Measurements from ENCODE around the gene BORCS5. TPM values are rescaled to one million over a fixed set of nuclear protein-coding genes. Genes with fewer than 3 reads are reported as not detected.
"Not testable (repeated sequence)": the region's sequence is repeated elsewhere in the genome, so short reads cannot be mapped to it uniquely, and the experiment has no call there.

The BORCS5 gene
- total RNA-seq, 1 experiment from 2014 or later: 7.5 TPM

DNA sequence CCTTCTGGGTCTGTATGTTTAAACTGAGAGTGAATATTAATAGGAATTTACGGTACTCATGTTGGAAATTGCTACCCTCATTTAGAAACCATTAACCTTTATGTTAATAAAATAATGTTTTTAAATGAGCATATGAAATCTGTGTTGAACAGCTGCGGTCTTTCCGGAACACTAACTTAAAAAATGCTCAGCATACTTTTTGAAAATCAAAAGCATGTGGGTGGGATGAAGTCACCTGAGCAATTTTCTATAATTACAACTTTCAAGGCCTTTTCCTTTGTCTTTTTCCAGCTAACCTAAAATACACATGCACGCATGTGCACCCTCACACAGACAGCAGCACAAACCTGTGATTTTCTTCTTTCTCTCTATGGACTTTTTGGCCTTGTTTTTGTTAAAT lies 39.8 kb downstream of the BORCS5 start:
- no peaks in the 10 kb centered on the region for H3K36me3 ChIP-seq (replicated peaks; ENCODE audit: control insufficient read depth, insufficient read depth, low read length)
- H3K27me3 ChIP-seq (ENCODE audit: control insufficient read depth, insufficient read depth, low read length): no peaks in the 10 kb centered on the region
- DNase-seq: no peak
- no peak overlapping the region for H3K4me3 ChIP-seq (ENCODE audit: insufficient read depth, low read depth, low read length)

DNA sequence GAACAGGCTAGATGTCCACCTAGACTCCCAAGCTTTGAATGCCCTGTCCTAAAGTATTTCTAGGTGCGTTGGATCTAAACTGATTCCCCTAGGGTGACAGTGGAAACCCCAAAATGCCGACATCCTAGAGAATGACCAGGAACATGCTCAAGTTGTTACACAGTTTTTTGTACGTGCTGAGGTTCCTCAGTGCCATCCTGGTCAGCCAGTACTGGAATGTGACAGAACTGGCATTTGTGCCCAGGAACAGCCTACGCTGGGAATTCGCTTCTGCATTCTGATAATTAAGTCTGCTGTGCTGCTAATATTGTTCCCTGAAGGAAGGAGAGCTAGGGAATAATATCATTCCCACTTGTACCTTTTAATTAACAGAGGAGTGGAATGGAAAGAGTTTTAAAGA lies 40.3 kb downstream of the BORCS5 start:
- Histone ChIP-seq H3K27me3 (ENCODE audit: control insufficient read depth, insufficient read depth, low read length) (no peaks in the 10 kb centered on the region), H3K4me3 (ENCODE audit: insufficient read depth, low read depth, low read length) (no peak overlapping the region), H3K36me3 (replicated peaks; ENCODE audit: control insufficient read depth, insufficient read depth, low read length) (no peaks in the 10 kb centered on the region)
- DNase-seq: no peak

DNA sequence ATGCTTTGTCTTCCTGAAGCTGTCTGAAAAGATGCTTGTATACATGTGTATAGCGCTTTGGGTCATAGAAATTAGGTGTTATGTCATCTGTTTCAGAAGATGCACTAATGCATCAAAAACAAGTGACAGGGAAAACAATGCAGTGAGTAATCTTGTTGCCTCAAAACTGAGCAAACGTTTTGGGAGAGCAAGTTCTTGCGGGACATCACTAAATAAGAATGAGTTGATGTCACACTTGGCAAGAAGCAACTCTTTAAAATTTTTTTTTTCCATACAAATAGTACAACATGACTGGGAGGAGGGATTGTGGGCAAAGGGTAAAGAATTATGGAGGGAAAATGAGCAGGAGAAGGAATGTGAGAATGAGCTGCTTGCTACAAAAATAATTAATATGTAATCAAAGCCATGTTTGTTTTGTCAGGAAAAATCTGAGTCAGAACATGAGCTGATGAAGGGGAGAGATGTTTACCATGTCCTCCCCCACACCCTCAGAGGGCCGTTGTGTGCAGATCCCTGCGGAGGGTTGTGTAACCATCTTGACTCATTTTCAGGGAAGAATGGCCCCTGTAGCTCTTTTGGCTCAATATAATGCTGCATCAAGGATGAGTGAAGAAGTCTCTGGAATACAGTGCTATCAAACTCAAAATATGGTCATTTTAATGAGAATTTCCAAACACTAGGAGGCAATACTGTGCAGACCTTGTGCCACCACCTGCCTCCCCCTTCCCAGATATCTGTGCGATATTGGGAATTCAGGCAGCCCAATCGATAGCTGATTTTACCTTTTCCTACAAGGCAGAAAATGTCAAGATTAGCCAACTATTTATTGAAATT lies 41.4 kb downstream of the BORCS5 start:
- Histone ChIP-seq H3K27me3 (ENCODE audit: control insufficient read depth, insufficient read depth, low read length) (no peaks in the 10 kb centered on the region), H3K36me3 (replicated peaks; ENCODE audit: control insufficient read depth, insufficient read depth, low read length) (no peaks in the 10 kb centered on the region), H3K4me3 (ENCODE audit: insufficient read depth, low read depth, low read length) (no peak overlapping the region)
- DNase-seq: no peak

DNA sequence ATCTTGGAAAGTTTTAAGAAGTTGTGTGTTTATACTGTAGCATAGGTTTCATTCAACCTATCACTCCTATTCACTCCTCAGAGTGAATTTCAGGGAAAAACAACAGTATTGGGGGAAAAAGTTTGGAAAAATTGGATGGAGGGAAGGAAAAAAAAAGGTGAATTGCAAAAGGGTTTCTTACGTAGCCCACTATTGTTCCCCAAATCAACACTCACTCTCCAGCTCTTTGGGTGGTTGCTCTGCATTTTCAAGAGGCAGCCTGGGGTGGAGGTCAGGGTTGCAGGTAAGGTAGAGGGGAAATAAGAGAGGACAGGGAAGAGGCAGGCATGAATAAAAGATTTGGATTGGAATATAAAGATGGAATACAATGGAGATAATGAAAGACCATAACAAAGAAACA lies 42.3 kb downstream of the BORCS5 start:
- H3K36me3 ChIP-seq (replicated peaks; ENCODE audit: control insufficient read depth, insufficient read depth, low read length): no peaks in the 10 kb centered on the region
- no peak overlapping the region for H3K4me3 ChIP-seq (ENCODE audit: insufficient read depth, low read depth, low read length)
- DNase-seq: peak; percentile 39
- H3K27me3 ChIP-seq (ENCODE audit: control insufficient read depth, insufficient read depth, low read length): no peaks in the 10 kb centered on the region

DNA sequence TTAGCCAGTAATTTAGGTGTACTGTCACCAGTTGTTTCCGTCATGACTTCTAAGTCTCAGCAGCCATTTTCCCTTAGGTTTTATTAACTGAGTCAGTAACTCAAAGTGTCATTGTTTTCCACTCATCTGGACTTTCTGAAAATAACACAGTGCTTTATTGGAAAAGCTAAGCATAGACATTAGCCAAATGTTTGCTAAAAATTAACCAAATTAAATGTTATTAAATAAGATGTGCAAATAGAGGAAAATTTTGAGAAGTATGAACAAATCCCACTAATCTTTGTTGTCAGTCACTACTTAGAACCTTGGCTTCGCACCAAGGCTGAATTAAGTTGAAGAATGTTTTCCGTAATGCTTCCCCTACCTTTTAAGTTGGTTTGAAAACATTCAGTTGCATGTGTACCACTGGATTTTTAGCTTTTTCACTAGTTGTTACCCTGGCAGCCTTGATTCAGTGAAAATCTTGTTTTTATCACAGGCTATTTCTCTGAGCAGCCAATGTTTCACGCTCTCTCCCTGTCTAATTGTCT lies 43.0 kb downstream of the BORCS5 start:
- no peaks in the 10 kb centered on the region for H3K36me3 ChIP-seq (replicated peaks; ENCODE audit: control insufficient read depth, insufficient read depth, low read length)
- DNase-seq: no peak
- no peaks in the 10 kb centered on the region for H3K27me3 ChIP-seq (ENCODE audit: control insufficient read depth, insufficient read depth, low read length)
- no peak overlapping the region for H3K4me3 ChIP-seq (ENCODE audit: insufficient read depth, low read depth, low read length)

DNA sequence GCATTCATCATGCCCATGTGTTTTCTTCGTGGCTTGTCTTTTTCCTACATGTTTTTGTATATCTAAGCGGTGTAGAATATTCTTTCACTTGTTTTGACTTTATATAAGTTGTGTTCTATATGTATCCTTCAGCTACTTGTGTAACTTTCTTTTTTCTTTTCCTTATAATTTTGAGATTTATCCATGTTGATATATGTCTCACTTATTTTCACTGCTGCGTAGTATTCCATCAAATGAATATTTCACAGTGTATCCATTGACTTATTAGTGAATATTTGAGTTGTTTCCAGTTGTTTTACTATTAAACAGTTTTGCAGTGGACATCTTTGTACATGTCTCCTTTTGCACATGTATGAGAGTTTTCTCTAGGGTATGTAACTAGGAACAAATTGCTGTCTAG lies 43.9 kb downstream of the BORCS5 start:
- Histone ChIP-seq H3K27me3 (ENCODE audit: control insufficient read depth, insufficient read depth, low read length) (no peaks in the 10 kb centered on the region), H3K36me3 (replicated peaks; ENCODE audit: control insufficient read depth, insufficient read depth, low read length) (no peaks in the 10 kb centered on the region), H3K4me3 (ENCODE audit: insufficient read depth, low read depth, low read length) (no peak overlapping the region)
- no peak for DNase-seq

DNA sequence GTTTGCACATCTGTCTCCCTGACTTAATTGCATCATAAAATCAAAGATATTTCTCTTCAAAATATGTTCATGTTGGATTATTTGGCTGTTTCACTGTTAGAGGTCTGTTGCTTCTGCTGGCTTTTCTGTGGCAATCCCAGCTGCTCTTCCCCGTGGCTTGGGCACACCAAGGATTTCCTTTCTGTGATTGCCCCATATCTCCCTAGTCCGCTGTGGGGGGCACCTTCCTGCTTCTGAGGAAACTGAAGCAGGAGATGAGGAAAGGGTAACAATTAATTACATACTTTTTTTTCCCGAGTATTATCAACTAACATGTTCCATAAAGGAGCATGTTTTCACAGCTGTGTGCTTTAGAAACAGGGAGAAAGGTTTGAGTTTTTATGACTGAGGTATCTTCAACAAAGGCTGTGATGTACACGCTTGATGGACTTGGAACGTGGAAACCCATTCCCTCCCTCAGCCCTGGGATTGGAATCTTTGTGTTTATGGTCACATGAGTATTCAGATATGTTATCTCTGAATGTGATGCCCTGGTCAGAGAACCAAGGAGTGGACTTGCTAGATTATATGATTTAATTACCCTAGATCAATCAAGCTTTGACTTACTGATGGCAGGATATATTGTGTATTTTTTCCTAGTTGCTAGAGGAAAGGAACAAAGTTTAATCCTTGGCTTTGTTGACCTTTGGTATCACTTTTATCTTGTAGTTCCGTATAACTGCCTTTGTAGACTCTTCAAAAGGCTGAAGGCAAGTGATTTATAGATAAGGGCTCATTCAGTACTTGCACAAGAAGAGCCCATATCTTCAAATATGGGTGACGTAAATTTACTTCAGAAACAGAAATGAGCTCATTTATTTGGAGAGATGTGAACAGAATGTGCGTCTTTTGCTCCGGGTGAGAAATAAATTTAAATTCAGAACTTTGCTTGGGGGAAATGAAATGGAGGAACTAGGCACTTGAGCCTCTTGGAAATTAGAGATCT lies 46.7 kb downstream of the BORCS5 start:
- Histone ChIP-seq H3K36me3 (replicated peaks; ENCODE audit: control insufficient read depth, insufficient read depth, low read length) (no peaks in the 10 kb centered on the region), H3K4me3 (ENCODE audit: insufficient read depth, low read depth, low read length) (no peak overlapping the region), H3K27me3 (ENCODE audit: control insufficient read depth, insufficient read depth, low read length) (no peaks in the 10 kb centered on the region)
- no peak for DNase-seq

DNA sequence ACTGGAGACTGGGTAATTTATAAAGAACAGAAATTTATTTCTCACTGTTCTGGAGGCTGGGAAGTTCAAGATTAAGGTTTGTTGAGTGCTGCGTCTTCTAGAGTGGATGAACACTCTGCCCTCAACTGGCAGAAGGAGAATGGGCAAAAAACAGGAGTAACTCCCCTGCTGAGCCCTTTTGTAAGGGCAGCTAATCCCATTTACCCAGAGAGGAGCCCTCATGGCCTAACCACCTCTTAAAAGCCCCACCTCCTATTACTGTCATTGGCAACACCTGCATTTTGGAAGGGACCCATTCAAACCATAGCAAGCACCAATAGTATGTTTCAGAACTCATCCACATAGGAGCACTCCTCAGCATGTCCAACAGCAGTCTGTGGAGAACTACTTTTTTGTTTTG lies 47.4 kb downstream of the BORCS5 start:
- H3K36me3 ChIP-seq (replicated peaks; ENCODE audit: control insufficient read depth, insufficient read depth, low read length): no peaks in the 10 kb centered on the region
- DNase-seq: peak; percentile 59
- H3K27me3 ChIP-seq (ENCODE audit: control insufficient read depth, insufficient read depth, low read length): no peaks in the 10 kb centered on the region
- H3K4me3 ChIP-seq (ENCODE audit: insufficient read depth, low read depth, low read length): no peak overlapping the region

DNA sequence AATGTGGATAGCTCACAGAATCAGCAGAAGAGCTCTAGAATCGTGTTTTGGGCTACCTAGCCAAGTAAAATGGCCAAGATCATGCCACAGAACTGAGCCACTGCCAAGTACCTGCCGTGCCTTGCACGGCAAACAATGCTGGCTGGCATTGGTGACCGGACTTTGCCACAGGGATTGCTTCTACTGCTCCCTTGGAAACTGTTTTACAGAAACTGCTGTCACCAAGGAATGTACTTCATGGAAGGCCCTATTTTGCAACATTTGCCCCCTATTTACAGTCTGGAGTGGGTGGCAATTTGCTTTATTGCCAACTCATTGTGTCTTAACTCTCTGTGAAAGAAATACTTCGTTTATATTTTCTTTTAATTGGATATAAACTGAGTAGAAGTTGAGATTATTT lies 49.0 kb downstream of the BORCS5 start:
- no peak overlapping the region for H3K4me3 ChIP-seq (ENCODE audit: insufficient read depth, low read depth, low read length)
- H3K36me3 ChIP-seq (replicated peaks; ENCODE audit: control insufficient read depth, insufficient read depth, low read length): no peaks in the 10 kb centered on the region
- H3K27me3 ChIP-seq (ENCODE audit: control insufficient read depth, insufficient read depth, low read length): no peaks in the 10 kb centered on the region
- no peak for DNase-seq

DNA sequence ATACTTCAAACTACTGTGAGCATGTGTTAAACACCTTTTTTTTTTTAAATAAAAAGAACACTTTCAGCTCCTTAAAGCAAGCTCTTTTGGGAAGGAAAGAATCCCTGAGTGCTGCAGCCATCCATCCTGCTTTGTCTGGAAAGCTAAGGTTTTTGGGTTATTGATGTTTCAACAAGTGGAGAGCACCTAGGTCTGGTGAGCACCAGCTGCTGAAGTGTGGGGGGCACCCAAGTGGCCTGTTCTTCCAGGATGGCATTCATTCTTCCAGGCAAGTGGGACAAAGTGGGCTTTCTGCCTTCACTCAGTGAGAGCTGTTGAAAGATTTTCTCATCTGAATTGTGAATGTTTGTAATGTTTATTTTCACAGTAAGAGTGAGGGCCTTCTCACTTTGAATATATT lies 49.9 kb downstream of the BORCS5 start:
- Histone ChIP-seq H3K27me3 (ENCODE audit: control insufficient read depth, insufficient read depth, low read length) (no peaks in the 10 kb centered on the region), H3K4me3 (ENCODE audit: insufficient read depth, low read depth, low read length) (no peak overlapping the region), H3K36me3 (replicated peaks; ENCODE audit: control insufficient read depth, insufficient read depth, low read length) (no peaks in the 10 kb centered on the region)
- no peak for DNase-seq

DNA sequence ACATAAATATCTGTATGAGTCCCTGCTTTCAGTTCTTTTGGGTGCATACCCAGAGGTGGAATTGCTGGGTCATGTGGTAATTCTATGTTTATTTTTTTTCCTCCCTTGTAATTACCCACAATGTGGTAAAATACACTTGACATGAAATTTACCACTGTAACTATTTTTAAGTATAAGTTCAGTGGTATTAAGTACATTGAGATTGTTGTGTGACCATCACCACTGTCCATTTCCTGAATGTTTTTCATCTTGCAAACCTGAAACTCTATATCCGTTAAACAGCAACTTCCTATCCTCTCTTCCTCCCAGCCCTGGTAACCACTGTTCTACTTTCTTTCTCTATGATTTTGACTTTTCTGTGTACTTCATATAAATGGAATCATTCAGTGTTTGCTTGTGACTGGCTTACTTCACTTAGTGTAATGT lies 51.4 kb downstream of the BORCS5 start:
- DNase-seq: no peak
- no peaks in the 10 kb centered on the region for H3K27me3 ChIP-seq (ENCODE audit: control insufficient read depth, insufficient read depth, low read length)

DNA sequence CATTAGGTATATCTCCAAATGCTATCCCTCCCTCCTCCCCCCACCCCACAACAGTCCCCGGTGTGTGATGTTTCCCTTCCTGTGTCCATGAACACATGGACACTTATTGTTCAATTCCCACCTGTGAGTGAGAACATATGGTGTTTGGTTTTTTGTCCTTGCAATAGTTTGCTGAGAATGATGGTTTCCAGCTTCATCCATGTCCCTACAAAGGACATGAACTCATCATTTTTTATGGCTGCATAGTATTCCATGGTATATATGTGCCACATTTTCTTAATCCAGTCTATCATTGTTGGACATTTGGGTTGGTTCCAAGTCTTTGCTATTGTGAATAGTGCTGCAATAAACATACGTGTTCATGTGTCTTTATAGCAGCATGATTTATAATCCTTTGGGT lies 52.5 kb downstream of the BORCS5 start:
- H3K36me3 ChIP-seq (replicated peaks; ENCODE audit: control insufficient read depth, insufficient read depth, low read length); DNase-seq: not testable (repeated sequence)

More for the DNA sequence above, 51.4 kb downstream of the BORCS5 start:
- H3K36me3 ChIP-seq (replicated peaks; ENCODE audit: control insufficient read depth, insufficient read depth, low read length): no peaks in the 10 kb centered on the region
- no peak overlapping the region for H3K4me3 ChIP-seq (ENCODE audit: insufficient read depth, low read depth, low read length)

DNA sequence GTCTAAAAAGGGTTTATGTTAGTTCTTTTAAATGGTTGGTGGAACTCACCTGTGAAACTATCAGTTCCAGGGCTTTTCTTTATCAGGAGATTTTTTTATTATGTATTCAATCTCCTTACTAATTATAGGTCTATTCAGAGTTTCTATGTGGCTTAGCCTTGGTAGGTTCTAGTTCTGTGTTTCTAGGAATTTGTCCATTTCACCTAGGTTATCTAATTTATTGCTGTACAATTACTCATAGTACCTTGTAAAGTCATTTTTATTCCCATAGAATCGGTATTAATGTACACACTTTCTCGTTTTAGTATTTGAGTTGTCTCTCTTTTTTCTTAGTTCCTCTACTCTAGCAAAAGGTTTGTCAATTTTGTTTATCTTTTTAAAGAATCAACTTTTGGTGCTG lies 59.0 kb downstream of the BORCS5 start:
- DNase-seq: no peak
- Histone ChIP-seq H3K4me3 (ENCODE audit: insufficient read depth, low read depth, low read length) (no peak overlapping the region), H3K36me3 (replicated peaks; ENCODE audit: control insufficient read depth, insufficient read depth, low read length) (no peaks in the 10 kb centered on the region), H3K27me3 (ENCODE audit: control insufficient read depth, insufficient read depth, low read length) (no peaks in the 10 kb centered on the region)

More for the DNA sequence above, 52.5 kb downstream of the BORCS5 start:
- not testable (repeated sequence) for H3K4me3 ChIP-seq (ENCODE audit: insufficient read depth, low read depth, low read length); H3K27me3 ChIP-seq (ENCODE audit: control insufficient read depth, insufficient read depth, low read length)

DNA sequence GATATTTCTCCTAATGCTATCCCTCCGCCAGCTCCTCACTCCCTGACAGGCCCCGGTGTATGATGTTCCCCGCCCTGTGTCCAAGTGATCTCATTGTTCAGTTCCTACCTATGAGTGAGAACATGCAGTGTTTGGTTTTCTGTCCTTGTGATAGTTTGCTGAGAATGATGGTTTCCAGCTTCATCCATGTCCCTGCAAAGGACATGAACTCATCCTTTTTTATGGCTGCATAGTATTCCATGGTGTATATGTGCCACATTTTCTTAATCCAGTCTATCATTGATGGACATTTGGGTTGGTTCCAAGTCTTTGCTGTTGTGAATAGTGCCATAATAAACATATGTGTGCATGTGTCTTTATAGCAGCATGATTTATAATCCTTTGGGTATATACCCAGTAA lies 62.3 kb downstream of the BORCS5 start:
- not testable (repeated sequence) for DNase-seq; H3K36me3 ChIP-seq (replicated peaks; ENCODE audit: control insufficient read depth, insufficient read depth, low read length); H3K4me3 ChIP-seq (ENCODE audit: insufficient read depth, low read depth, low read length); H3K27me3 ChIP-seq (ENCODE audit: control insufficient read depth, insufficient read depth, low read length)

DNA sequence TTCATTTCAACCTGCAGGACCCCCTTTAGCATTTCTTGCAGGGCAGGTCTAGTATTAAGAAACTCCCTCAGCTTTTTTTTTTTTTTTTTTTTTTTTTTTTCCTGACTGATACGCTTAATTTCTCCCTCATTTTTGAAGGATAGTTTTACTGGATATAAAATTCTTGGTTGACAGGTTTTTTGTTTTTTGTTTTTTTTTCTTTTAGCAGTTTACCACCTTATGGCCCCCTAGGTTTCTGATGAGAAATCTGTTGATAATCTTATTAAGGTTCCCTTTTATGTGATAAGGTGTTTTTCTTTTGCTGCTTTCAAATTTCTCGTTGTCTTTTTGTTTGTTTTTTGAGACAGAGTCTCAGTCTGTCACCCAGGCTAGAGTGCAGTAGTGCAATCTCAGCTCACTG lies 66.5 kb downstream of the BORCS5 start:
- Histone ChIP-seq H3K4me3 (ENCODE audit: insufficient read depth, low read depth, low read length) (no peak overlapping the region), H3K36me3 (replicated peaks; ENCODE audit: control insufficient read depth, insufficient read depth, low read length) (no peaks in the 10 kb centered on the region), H3K27me3 (ENCODE audit: control insufficient read depth, insufficient read depth, low read length) (no peaks in the 10 kb centered on the region)
- DNase-seq: no peak
